GM19351 (cell line): ENCODE results near the gene SLIT1.

Source experiments
- ATAC-seq: cut with Tn5 transposase; IDR thresholded peaks from one replicate; pipeline ENCODE4 v1.9.1; 2021; ENCODE audit warnings: mild to moderate bottlenecking, moderate library complexity; ENCODE audit not compliant: unreplicated experiment

Gene SLIT1

GRCh38 chr10:97030894-97031293 lies 154.9 kb downstream of the SLIT1 start:
- ATAC-seq, result no peak

GRCh38 chr10:97029271-97029670 lies 156.5 kb downstream of the SLIT1 start:
- no peak for ATAC-seq

- ATAC-seq, result no peak
Observed at GRCh38 chr10:97028832-97029178, 157.0 kb downstream of the SLIT1 start.

GRCh38 chr10:97028126-97028831 lies 157.5 kb downstream of the SLIT1 start:
- no peak for ATAC-seq

- no peak for ATAC-seq
Observed at GRCh38 chr10:97025613-97026242, 160.0 kb downstream of the SLIT1 start.

GRCh38 chr10:97024168-97025073 lies 161.3 kb downstream of the SLIT1 start:
- no peak for ATAC-seq

GRCh38 chr10:97023401-97024167 lies 162.2 kb downstream of the SLIT1 start:
- ATAC-seq, result no peak

- ATAC-seq, result no peak
Observed at GRCh38 chr10:97022616-97023015, 163.1 kb downstream of the SLIT1 start.

GRCh38 chr10:97020452-97021400 lies 165.0 kb downstream of the SLIT1 start:
- no peak for ATAC-seq

- ATAC-seq, result no peak
Observed at GRCh38 chr10:97019213-97019844, 166.4 kb downstream of the SLIT1 start.

- ATAC-seq, result no peak
Observed at GRCh38 chr10:97018251-97019212, 167.2 kb downstream of the SLIT1 start.

GRCh38 chr10:97017474-97017903 lies 168.3 kb downstream of the SLIT1 start:
- no peak for ATAC-seq

GRCh38 chr10:97016728-97017473 lies 168.9 kb downstream of the SLIT1 start:
- peak; percentile 76 for ATAC-seq

GRCh38 chr10:97015240-97015639 lies 170.5 kb downstream of the SLIT1 start:
- ATAC-seq, result no peak

- ATAC-seq, result no peak
Observed at GRCh38 chr10:97013983-97014382, 171.8 kb downstream of the SLIT1 start.

- no peak for ATAC-seq
Observed at GRCh38 chr10:97013568-97013967, 172.2 kb downstream of the SLIT1 start.

- ATAC-seq, result no peak
Observed at GRCh38 chr10:97012470-97012869, 173.3 kb downstream of the SLIT1 start.
